Raji (cell line): ENCODE data around the gene NIP7.

Experiments used
- POLR2A ChIP-seq: IDR thresholded peaks from 2 replicates; pipeline ENCODE4 v1.6.1; 2011; ENCODE audit warnings: low read depth, low read length, control low read depth; ENCODE audit not compliant: insufficient read depth

Gene NIP7

GRCh38 chr16:69315486-69316311 is 23.9 kb upstream of the NIP7 start:
- TF ChIP-seq POLR2A, result no peak

DNA sequence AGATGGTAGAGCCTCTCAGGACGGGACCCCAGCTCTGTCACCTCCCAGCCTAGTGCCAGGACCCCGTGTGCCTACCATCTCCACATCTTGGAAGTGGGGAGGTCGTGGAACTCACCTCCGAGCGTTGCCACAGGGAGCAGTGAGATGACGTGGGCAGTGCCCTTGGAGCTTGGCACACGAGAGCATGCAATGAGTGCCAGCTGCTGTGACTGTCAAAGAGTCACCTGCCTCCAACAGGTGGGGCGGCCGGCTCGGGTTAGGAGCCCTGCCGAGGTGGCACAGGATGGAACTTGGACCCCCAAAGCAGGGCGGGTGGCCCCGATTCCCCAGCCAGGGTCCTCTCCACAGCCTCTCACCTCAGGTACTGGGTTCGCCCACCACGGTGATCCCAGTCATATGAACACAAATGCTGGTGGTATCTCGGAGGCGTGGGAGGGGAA is 23.0 kb upstream of the NIP7 start:
- TF ChIP-seq POLR2A, result no peak

GRCh38 chr16:69318177-69318910 is 21.2 kb upstream of the NIP7 start:
- no peak for TF ChIP-seq POLR2A

DNA sequence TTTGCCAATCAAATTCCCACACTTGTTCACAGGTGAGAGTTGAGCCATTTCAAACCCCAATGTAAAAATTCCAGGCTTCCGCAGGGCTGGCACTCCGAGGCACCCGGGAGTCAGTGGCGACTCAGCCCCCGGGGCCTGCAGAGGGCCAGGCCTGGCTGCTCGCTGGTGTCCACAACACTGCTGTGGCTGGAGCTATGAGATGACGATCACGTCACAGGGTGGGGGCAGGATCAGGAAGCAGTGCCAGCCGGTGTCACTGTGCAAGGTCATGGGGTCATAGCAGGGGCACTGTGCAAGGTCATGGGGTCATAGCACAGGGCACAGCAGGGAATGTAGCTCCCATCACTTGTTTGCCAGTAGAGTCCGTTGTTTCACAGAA is 20.7 kb upstream of the NIP7 start:
- TF ChIP-seq POLR2A, result no peak

DNA sequence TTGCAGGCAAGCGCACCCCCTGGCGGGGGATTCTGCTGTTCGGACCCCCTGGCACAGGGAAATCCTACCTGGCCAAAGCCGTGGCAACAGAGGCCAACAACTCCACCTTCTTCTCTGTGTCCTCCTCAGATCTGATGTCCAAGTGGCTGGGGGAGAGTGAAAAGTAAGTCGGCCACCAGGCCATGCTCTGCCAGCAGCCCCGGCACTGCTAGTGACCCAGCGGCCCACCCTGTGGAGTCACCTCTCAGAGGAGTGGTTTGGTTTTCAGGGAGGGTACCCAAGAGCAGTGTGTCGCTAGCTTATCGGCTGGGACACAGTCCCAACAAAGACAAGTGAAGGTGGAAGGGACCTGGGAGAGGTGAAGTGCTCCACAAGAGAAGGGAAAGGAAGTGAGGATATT is 20.2 kb upstream of the NIP7 start:
- TF ChIP-seq POLR2A, result no peak

GRCh38 chr16:69319826-69320739 is 19.5 kb upstream of the NIP7 start:
- no peak for TF ChIP-seq POLR2A

GRCh38 chr16:69320740-69321073 is 18.9 kb upstream of the NIP7 start:
- TF ChIP-seq POLR2A, result no peak

DNA sequence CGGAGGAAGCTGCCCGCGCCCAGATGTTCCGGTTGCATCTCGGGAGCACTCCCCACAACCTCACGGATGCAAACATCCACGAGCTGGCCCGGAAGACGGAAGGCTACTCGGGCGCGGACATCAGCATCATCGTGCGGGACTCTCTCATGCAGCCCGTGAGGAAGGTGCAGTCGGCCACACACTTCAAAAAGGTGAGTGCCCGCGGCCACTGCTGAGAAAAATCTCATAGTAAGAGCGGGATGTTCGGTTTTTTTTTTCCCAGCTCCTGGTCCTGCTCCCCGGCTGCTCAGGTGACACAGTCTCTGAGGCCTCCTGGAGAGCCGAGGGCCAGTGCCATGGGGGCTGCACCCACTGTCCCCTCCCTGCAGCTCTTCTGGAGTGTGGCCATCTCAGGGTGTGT is 18.5 kb upstream of the NIP7 start:
- TF ChIP-seq POLR2A, result no peak

- no peak for TF ChIP-seq POLR2A
These were observed 17.2 kb upstream of the NIP7 start for GRCh38 chr16:69322343-69322742.

- TF ChIP-seq POLR2A, result no peak
These were observed 16.2 kb upstream of the NIP7 start for GRCh38 chr16:69323415-69323814.

DNA sequence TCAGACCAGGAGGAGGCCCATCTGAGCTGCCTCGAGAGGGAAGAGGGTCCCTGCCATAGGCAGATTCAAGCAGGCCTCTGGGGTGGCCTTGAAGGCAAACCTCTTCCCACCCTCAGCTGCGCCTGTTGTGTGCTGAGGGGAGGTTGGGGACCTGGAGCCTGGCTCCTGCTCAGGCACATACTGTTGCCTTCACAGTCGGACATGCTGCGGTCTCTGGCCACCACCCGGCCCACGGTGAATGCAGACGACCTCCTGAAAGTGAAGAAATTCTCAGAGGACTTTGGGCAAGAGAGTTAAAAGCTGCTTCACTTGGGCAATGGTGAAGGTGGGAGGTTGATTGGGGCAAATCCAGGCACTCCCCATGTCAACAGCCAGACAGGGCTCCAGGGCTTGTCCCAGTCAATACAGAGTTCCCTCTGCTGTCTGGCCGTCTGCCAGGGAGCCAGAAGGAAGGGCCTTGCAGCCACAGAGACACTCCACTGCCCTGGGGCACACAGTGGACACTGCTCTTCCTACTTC is 15.5 kb upstream of the NIP7 start:
- no peak for TF ChIP-seq POLR2A

- TF ChIP-seq POLR2A, result no peak
These were observed 14.9 kb upstream of the NIP7 start for GRCh38 chr16:69324585-69325253.

DNA sequence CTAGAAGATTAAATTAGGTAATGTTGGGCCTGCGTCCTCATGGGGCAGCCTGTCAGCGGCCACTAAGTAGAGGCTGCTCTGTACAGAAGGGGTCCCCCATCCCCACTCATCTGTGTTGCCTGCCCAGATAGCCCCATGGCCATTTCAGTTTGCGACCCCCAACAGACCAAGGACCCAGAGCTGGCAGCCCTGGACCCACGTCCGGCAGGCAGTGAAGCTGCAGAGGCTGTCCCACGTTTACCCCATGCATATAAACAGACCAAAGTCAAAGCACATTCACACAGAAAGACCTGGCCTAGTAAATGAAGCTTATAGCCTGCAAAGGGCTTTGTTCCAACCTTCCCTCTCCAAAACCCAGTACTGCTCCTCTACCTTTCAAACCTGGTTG is 13.8 kb upstream of the NIP7 start:
- no peak for TF ChIP-seq POLR2A

DNA sequence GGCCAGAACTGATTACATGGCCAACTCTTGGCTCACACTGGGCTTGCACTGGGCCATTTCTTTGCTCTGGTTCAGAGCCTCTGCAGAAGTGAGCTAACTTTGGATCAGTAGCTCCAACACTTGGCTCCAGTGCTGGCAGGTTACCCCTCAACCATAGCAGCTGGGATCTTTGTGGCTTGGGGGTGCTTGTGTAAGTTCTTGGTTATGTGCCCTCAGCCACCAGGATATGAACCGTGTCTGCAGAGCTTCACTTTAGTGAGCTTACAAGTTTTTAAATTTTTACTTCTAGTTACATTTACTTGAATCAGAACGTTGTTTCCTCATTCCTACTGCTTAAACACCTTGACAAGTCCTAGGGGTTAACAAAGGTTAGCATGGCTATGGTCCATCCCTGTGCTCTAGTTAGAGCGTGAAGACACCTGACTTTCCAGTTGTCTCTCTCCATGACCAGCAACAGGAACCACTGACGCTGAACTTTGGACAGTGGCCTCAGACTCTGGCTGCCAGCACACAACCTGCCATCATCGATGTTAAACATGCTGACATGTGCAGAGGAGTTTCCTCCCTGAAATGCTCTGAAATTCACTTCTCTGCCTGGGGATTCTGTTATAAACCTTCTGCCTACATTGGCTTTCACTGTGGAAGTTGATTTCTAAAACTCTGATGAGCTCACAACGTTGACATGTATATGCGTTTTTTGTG is 13.2 kb upstream of the NIP7 start:
- no peak for TF ChIP-seq POLR2A
